Neuronal stem cell (in vitro differentiated cells): ENCODE results near the gene SPTBN5.

Source experiments
- DNase-seq: peaks from one replicate; pipeline ENCODE4 v3.0.0-alpha.2; 2013; ENCODE audit warnings: low spot score
- H2AFZ ChIP-seq: one replicate; pipeline ENCODE4 v1.6.1; 2013; ENCODE audit warnings: mild to moderate bottlenecking, low read length, inconsistent platforms
- H2AK5ac ChIP-seq: 2 replicates; pipeline ENCODE4 v1.6.1; 2013; ENCODE audit warnings: low read depth, mild to moderate bottlenecking, inconsistent platforms, low read length, moderate library complexity, mixed read lengths
- H2BK120ac ChIP-seq: 2 replicates; pipeline ENCODE4 v1.6.1; 2013; ENCODE audit warnings: low read depth, mild to moderate bottlenecking, inconsistent platforms, low read length, moderate library complexity, mixed read lengths
- H2BK12ac ChIP-seq: one replicate; pipeline ENCODE4 v1.6.1; 2013; ENCODE audit warnings: low read length, inconsistent platforms
- H2BK15ac ChIP-seq: 2 replicates; pipeline ENCODE4 v1.6.1; 2013; ENCODE audit warnings: mild to moderate bottlenecking, low read length, inconsistent platforms, mixed read lengths
- H2BK5ac ChIP-seq: one replicate; pipeline ENCODE4 v1.6.1; 2013; ENCODE audit warnings: inconsistent platforms, mild to moderate bottlenecking, low read length, moderate library complexity
- H3K14ac ChIP-seq: one replicate; pipeline ENCODE4 v1.6.1; 2013; ENCODE audit warnings: low read length, inconsistent platforms
- H3K18ac ChIP-seq: 2 replicates; pipeline ENCODE4 v1.6.1; 2013; ENCODE audit warnings: low read length, inconsistent platforms
- H3K23ac ChIP-seq: 2 replicates; pipeline ENCODE4 v1.6.1; 2013; ENCODE audit warnings: low read depth, mild to moderate bottlenecking, mixed read lengths, low read length, inconsistent platforms; ENCODE audit not compliant: poor library complexity
- H3K27ac ChIP-seq: replicated peaks from 3 replicates; pipeline ENCODE4 v1.5.1; 2013; ENCODE audit warnings: low read length, inconsistent platforms
- H3K27me3 ChIP-seq, 3 experiments: 2 replicates each; pipeline ENCODE4 v1.6.1; 2013; ENCODE audit warnings: low read length in 3 of 3, mild to moderate bottlenecking in 2 of 3, inconsistent platforms in 1 of 3, low read depth in 1 of 3, mixed read lengths in 1 of 3, moderate library complexity in 1 of 3; ENCODE audit not compliant: control insufficient read depth in 3 of 3, insufficient read depth in 3 of 3
- H3K36me3 ChIP-seq, 2 donors: replicated peaks in 1 of 2; 2 replicates each; pipeline ENCODE4 v1.6.1; 2013; ENCODE audit warnings: low read length in 2 of 2; ENCODE audit not compliant: control insufficient read depth in 2 of 2, insufficient read depth in 2 of 2
- H3K4ac ChIP-seq: 2 replicates; pipeline ENCODE4 v1.6.1; 2013; ENCODE audit warnings: inconsistent platforms, mild to moderate bottlenecking, low read length, moderate library complexity
- H3K4me1 ChIP-seq, 2 donors: 1 replicate in 1 of 2; 2 replicates in 1 of 2; pipeline ENCODE4 v1.6.1; 2013; ENCODE audit warnings: low read length in 2 of 2, low read depth in 1 of 2; ENCODE audit not compliant: control insufficient read depth in 2 of 2, insufficient read depth in 1 of 2
- H3K4me2 ChIP-seq: one replicate; pipeline ENCODE4 v1.6.1; 2013; ENCODE audit warnings: mild to moderate bottlenecking, low read length, inconsistent platforms; ENCODE audit not compliant: insufficient read depth, poor library complexity, severe bottlenecking
- H3K4me3 ChIP-seq, 2 donors: 2 replicates each; pipeline ENCODE4 v1.5.1; 2013; ENCODE audit warnings: low read length in 2 of 2, mild to moderate bottlenecking in 2 of 2, inconsistent platforms in 1 of 2, moderate library complexity in 1 of 2
- H3K79me1 ChIP-seq: one replicate; pipeline ENCODE4 v1.6.1; 2013; ENCODE audit warnings: low read depth, mild to moderate bottlenecking, inconsistent platforms, low read length, moderate library complexity
- H3K9ac ChIP-seq: one replicate; pipeline ENCODE4 v1.6.1; 2013; ENCODE audit warnings: mild to moderate bottlenecking, low read depth, low read length, inconsistent platforms; ENCODE audit not compliant: poor library complexity
- H3K9me3 ChIP-seq, 2 donors: replicated peaks in 1 of 2; 2 replicates each; pipeline versions ENCODE3 to v1.6.1; 2013; ENCODE audit warnings: low read length in 2 of 2, mild to moderate bottlenecking in 2 of 2, inconsistent platforms in 1 of 2, low read depth in 1 of 2, mixed read lengths in 1 of 2, moderate library complexity in 1 of 2; ENCODE audit not compliant: control insufficient read depth in 2 of 2, insufficient read depth in 1 of 2
- H4K8ac ChIP-seq: one replicate; pipeline ENCODE4 v1.6.1; 2013; ENCODE audit warnings: low read depth, mild to moderate bottlenecking, inconsistent platforms, low read length, moderate library complexity
- H4K91ac ChIP-seq: one replicate; pipeline ENCODE4 v1.6.1; 2013; ENCODE audit warnings: low read length, low read depth, mild to moderate bottlenecking, inconsistent platforms; ENCODE audit not compliant: poor library complexity
- WGBS, 2 donors: extraction: QIAGEN DNeasy Blood & Tissue Kit; methylation state at CpG; one replicate each; pipeline ENCODE4 v1.1.7; 2013; ENCODE audit warnings: missing lambda C conversion rate in 2 of 2, mixed read lengths in 1 of 2; ENCODE audit not compliant: insufficient read length in 2 of 2, insufficient replicate concordance in 1 of 2; ENCODE audit errors: extremely low coverage in 2 of 2; 5-methylcytosine and 5-hydroxymethylcytosine counted together

Gene SPTBN5

GRCh38 chr15:41939986-41940385 is 46.1 kb upstream of the SPTBN5 start:
- Histone ChIP-seq H3K14ac (no peak overlapping the region), H2BK15ac (no peak overlapping the region), H3K4me3 (no peak overlapping the region), H3K27ac (peak overlapping the region; percentile 31), H3K27me3 (no peaks in the 10 kb centered on the region), H3K9ac (no peak overlapping the region), H2BK120ac (no peak overlapping the region), H3K23ac (no peak overlapping the region), H2BK12ac (no peak overlapping the region), H3K18ac (no peak overlapping the region), H4K8ac (no peak overlapping the region), H3K4me1 (peaks cover 14 to 44% of the 10 kb centered on the region in 2 donors), H2AFZ (no peak overlapping the region), H2BK5ac (no peak overlapping the region), H3K9me3 (no peaks in the 10 kb centered on the region), H3K4me2 (no peak overlapping the region), H2AK5ac (no peak overlapping the region), H3K4ac (no peak overlapping the region), H3K79me1 (no peaks in the 10 kb centered on the region), H3K36me3 (peaks cover 0 to 2% of the 10 kb centered on the region in 2 donors), H4K91ac (peak overlapping the region; percentile 7)
- no CpG with 5 or more reads among the region's 9 CpGs for WGBS, 2 donors
- DNase-seq = no peak

- Histone ChIP-seq H2AFZ (no peak overlapping the region), H3K4me1 (peaks cover 0 to 36% of the 10 kb centered on the region in 2 donors), H4K91ac (no peak overlapping the region), H3K18ac (no peak overlapping the region), H2BK15ac (no peak overlapping the region), H3K9me3 (no peaks in the 10 kb centered on the region), H3K79me1 (peaks cover 3% of the 10 kb centered on the region), H3K14ac (no peak overlapping the region), H3K27ac (no peak overlapping the region), H3K4me2 (no peak overlapping the region), H2BK5ac (no peak overlapping the region), H4K8ac (no peak overlapping the region), H2AK5ac (no peak overlapping the region), H3K27me3 (no peaks in the 10 kb centered on the region), H3K23ac (no peak overlapping the region), H3K36me3 (peaks cover 0 to 2% of the 10 kb centered on the region in 2 donors), H3K9ac (no peak overlapping the region), H2BK120ac (no peak overlapping the region), H3K4me3 (no peak overlapping the region), H2BK12ac (no peak overlapping the region), H3K4ac (no peak overlapping the region)
- no peak for DNase-seq
- no CpG with 5 or more reads among the region's 4 CpGs for WGBS, 2 donors
Observed at GRCh38 chr15:41937568-41937923, 43.7 kb upstream of the SPTBN5 start.

- no CpG with 5 or more reads among the region's 19 CpGs for WGBS, 2 donors
- no peak overlapping the region for H3K4me3 ChIP-seq
- H3K14ac ChIP-seq = no peak overlapping the region
- DNase-seq = no peak
- no peak overlapping the region for H2BK120ac ChIP-seq
- H3K27ac ChIP-seq = no peak overlapping the region
- no peak overlapping the region for H2BK12ac ChIP-seq
- H3K23ac ChIP-seq = no peak overlapping the region
- no peak overlapping the region for H3K4ac ChIP-seq
- H2AK5ac ChIP-seq = no peak overlapping the region
- no peak overlapping the region for H3K9ac ChIP-seq
- no peak overlapping the region for H3K4me2 ChIP-seq
- H3K36me3 ChIP-seq = peaks cover 0 to 2% of the 10 kb centered on the region in 2 donors
- no peaks in the 10 kb centered on the region for H3K9me3 ChIP-seq
- H2AFZ ChIP-seq = no peak overlapping the region
- H3K79me1 ChIP-seq = peaks cover 3% of the 10 kb centered on the region
- H3K4me1 ChIP-seq = peaks cover 0 to 33% of the 10 kb centered on the region in 2 donors
- no peak overlapping the region for H2BK15ac ChIP-seq
- H2BK5ac ChIP-seq = no peak overlapping the region
- no peak overlapping the region for H4K8ac ChIP-seq
- peak overlapping the region; percentile 13 for H3K18ac ChIP-seq
- H3K27me3 ChIP-seq = no peaks in the 10 kb centered on the region
- H4K91ac ChIP-seq = no peak overlapping the region
Observed at GRCh38 chr15:41936649-41937567, 43.1 kb upstream of the SPTBN5 start.

- no peak overlapping the region for H3K9ac ChIP-seq
- H3K27ac ChIP-seq = no peak overlapping the region
- no peak overlapping the region for H2AFZ ChIP-seq
- H3K14ac ChIP-seq = no peak overlapping the region
- H3K4me1 ChIP-seq = peaks cover 0 to 28% of the 10 kb centered on the region in 2 donors
- H3K4ac ChIP-seq = no peak overlapping the region
- no peak overlapping the region for H2BK5ac ChIP-seq
- H3K27me3 ChIP-seq = no peaks in the 10 kb centered on the region
- WGBS, 2 donors = no CpG with 5 or more reads among the region's 3 CpGs
- peaks cover 3% of the 10 kb centered on the region for H3K79me1 ChIP-seq
- H4K8ac ChIP-seq = no peak overlapping the region
- H3K4me3 ChIP-seq = no peak overlapping the region
- no peak overlapping the region for H3K18ac ChIP-seq
- no peak overlapping the region for H2BK12ac ChIP-seq
- no peak for DNase-seq
- no peaks in the 10 kb centered on the region for H3K9me3 ChIP-seq
- no peak overlapping the region for H2BK15ac ChIP-seq
- H2AK5ac ChIP-seq = no peak overlapping the region
- no peak overlapping the region for H2BK120ac ChIP-seq
- H3K4me2 ChIP-seq = no peak overlapping the region
- H3K36me3 ChIP-seq = peaks cover 0 to 2% of the 10 kb centered on the region in 2 donors
- no peak overlapping the region for H3K23ac ChIP-seq
- H4K91ac ChIP-seq = no peak overlapping the region
Observed at GRCh38 chr15:41936155-41936554, 42.3 kb upstream of the SPTBN5 start.
